ENCODE results near the gene TBC1D7. TPM values are rescaled to one million over a fixed set of nuclear protein-coding genes. Genes with fewer than 3 reads are reported as not detected.

The TBC1D7 gene
- polyA plus RNA-seq, 2 of the 4 experiments (the other 2 are of a cell fraction), result 34.6 to 55.9 TPM

- H3K4me2 ChIP-seq, result no peak overlapping the region
- WGBS (ENCODE audit: missing lambda C conversion rate), result 63% methylated on average over 1 of the region's 1 CpG
- CTCF ChIA-PET, result interaction anchor here (0.6 kb wide), 1 partner anchor 683 kb away, joined by 3 read pairs; no protein-coding TSS in a partner anchor
These were observed 45.1 kb upstream of the TBC1D7 start for GRCh38 chr6:13373488-13373886.

More at GRCh38 chr6:13373488-13373886, 45.1 kb upstream of the TBC1D7 start:
- Histone ChIP-seq H3K4me1 (0 out of 3 replicates have a peak, but pooled peaks cover 2% of the 10 kb centered on the region), H3K27ac (no peak overlapping the region), H3K4me3 (no peak overlapping the region), H3K9me3 (no peaks in the 10 kb centered on the region)
- ATAC-seq (no peak), DNase-seq (ENCODE audit: low read depth in 1 of 2, low spot score in 1 of 2) (no peak), FAIRE-seq (no peak)
- no peak for TF ChIP-seq TFCP2L1 (CRISPR knock-in tag; IDR thresholded peaks at IDR 0.05)
- no peak for TF ChIP-seq SREBF2 (IDR thresholded peaks at IDR 0.05)
- TF ChIP-seq HMGXB4 (CRISPR knock-in tag; IDR thresholded peaks at IDR 0.05; ENCODE audit: borderline replicate concordance), result no peak
- TF ChIP-seq POLR2AphosphoS2 (conservative IDR thresholded peaks at IDR 0.05; ENCODE audit: low read length), result no peak
- no peak for TF ChIP-seq NFE2L2 (conservative IDR thresholded peaks at IDR 0.05; ENCODE audit: low read length)
- no peak for TF ChIP-seq JUN (IDR thresholded peaks at IDR 0.05)
- no peak for TF ChIP-seq ZSCAN20 (CRISPR knock-in tag; IDR thresholded peaks at IDR 0.05)
- no peak for TF ChIP-seq REST (IDR thresholded peaks at IDR 0.05)
- no peak for TF ChIP-seq NR3C1 (IDR thresholded peaks at IDR 0.05)
- TF ChIP-seq ZNF302 (CRISPR knock-in tag; IDR thresholded peaks at IDR 0.05), result no peak
- no peak for TF ChIP-seq ATOH8 (CRISPR knock-in tag; IDR thresholded peaks at IDR 0.05; ENCODE audit: low read depth)
- no peak for TF ChIP-seq GATA3 (IDR thresholded peaks at IDR 0.05; ENCODE audit: borderline replicate concordance)
- TF ChIP-seq, protein P1, sequence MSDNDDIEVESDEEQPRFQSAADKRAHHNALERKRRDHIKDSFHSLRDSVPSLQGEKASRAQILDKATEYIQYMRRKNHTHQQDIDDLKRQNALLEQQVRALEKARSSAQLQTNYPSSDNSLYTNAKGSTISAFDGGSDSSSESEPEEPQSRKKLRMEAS (IDR thresholded peaks at IDR 0.05), result no peak
- TF ChIP-seq CEBPB (IDR thresholded peaks at IDR 0.05), result no peak
- no peak for TF ChIP-seq FOXS1 (CRISPR knock-in tag; IDR thresholded peaks at IDR 0.05)
- no peak for TF ChIP-seq RNF2 (IDR thresholded peaks at IDR 0.05; ENCODE audit: borderline replicate concordance, low read depth)
- TF ChIP-seq, protein P2, sequence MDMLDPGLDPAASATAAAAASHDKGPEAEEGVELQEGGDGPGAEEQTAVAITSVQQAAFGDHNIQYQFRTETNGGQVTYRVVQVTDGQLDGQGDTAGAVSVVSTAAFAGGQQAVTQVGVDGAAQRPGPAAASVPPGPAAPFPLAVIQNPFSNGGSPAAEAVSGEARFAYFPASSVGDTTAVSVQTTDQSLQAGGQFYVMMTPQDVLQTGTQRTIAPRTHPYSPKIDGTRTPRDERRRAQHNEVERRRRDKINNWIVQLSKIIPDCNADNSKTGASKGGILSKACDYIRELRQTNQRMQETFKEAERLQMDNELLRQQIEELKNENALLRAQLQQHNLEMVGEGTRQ (IDR thresholded peaks at IDR 0.05), result no peak
- TF ChIP-seq MYC (IDR thresholded peaks at IDR 0.05; ENCODE audit: borderline replicate concordance, low read length), result no peak
- POLR2A ChIA-PET, result interaction anchor here (0.6 kb wide), 1 partner anchor 241 kb away, joined by 4 read pairs; no protein-coding TSS in a partner anchor

Data from A549 (cell line).